LNCAP (cell line): ENCODE results near the gene C5orf34.

ENCODE experiments used
- CTCF ChIP-seq: fragments of 450-650 bp; IDR thresholded peaks from 2 replicates; pipeline ENCODE4 v1.5.1; 2017; ENCODE audit warnings: mild to moderate bottlenecking

The C5orf34 gene

GRCh38 chr5:43554497-43554896, 39.5 kb upstream of the C5orf34 start:
- no peak for TF ChIP-seq CTCF

DNA sequence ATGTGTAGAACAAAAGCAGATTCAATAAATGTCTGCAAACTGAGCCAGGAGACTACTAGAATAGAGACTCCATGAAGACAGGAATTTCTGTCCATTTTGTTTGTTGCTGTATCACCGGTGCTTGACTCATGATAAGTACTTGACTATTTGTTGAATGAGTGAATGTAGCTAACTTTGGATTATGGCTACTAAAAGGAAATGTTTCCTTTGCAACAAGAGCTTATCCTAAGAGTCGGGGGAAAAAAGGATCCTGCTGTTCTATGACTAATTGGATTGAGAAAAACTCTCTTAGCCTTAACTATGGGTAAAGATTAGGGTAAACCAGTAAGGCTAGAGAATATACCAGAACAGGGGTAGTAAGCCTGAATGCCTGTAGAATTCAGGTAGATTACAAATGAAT, 38.4 kb upstream of the C5orf34 start:
- TF ChIP-seq CTCF, result no peak

DNA sequence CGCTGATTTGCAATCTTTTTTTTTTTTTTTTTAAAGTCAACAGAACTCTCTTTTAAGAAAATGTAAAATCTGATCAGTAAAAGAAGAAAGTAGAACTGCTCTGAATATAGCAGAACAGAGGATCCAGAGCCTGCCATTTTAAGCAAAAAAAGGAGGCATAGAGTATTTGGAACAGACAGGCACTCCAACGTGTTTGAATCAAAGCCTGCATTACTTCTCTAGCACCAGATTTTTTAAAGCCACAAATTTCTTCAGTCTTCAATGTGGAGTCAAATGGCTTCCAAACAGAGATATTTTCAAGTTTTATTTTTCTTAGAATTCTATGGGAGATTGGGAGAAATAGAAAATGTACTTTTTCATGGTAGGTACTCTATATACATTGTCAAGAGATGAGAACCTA, 36.8 kb upstream of the C5orf34 start:
- TF ChIP-seq CTCF, result no peak

GRCh38 chr5:43548358-43548757, 33.4 kb upstream of the C5orf34 start:
- no peak for TF ChIP-seq CTCF

- TF ChIP-seq CTCF, result no peak
These were observed 32.6 kb upstream of the C5orf34 start for GRCh38 chr5:43547532-43547931.

DNA sequence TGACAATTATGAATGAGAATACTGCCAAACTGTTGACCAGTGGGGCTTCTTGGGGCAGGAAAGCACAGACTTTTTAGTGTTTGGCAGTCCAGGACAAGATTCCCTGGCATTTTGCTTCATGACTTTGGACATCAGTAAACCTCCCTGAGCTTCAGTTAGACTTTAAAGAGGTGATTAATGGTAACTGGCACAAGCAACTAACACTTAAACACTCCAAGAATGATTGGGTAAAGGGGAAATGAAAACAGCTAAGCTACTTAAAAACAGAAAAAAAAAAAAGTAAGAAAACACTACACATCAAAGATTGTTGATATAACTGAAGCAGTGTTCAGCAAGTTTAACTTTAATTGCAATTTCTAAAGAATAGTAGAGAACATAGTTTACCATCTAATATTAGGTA, 28.5 kb upstream of the C5orf34 start:
- TF ChIP-seq CTCF, result no peak

GRCh38 chr5:43540746-43541145, 25.8 kb upstream of the C5orf34 start:
- TF ChIP-seq CTCF, result no peak

GRCh38 chr5:43536972-43537371, 22.0 kb upstream of the C5orf34 start:
- TF ChIP-seq CTCF, result no peak
